K562 (cell line): ENCODE results near the gene FAM98C.

Experiments
- CTCF ChIP-seq, 3 experiments: IDR thresholded peaks in 2 of 3; conservative IDR thresholded peaks in 1 of 3; 2 replicates each; pipeline ENCODE4 v1.5.1; 2011 to 2012; ENCODE audit warnings: low read length in 3 of 3, mild to moderate bottlenecking in 3 of 3, control low read depth in 2 of 3, improper control_type of control experiment in 1 of 3, inconsistent platforms in 1 of 3, low read depth in 1 of 3, mixed read lengths in 1 of 3, moderate library complexity in 1 of 3; ENCODE audit not compliant: insufficient read depth in 2 of 3
- E2F4 ChIP-seq: sonication (generic); formaldehyde crosslinking; IDR thresholded peaks from 2 replicates; pipeline ENCODE4 v1.8.0; 2022; ENCODE audit warnings: mild to moderate bottlenecking, low read depth, missing genetic modification reagents
- EP300 ChIP-seq: IDR thresholded peaks from 2 replicates; pipeline ENCODE4 v1.6.1; 2012; ENCODE audit warnings: low read length, improper control_type of control experiment
- HOMEZ ChIP-seq: fragments of 250-450 bp; sonication (Bioruptor Pico); IDR thresholded peaks from 2 replicates; pipeline ENCODE4 v1.4.0; 2020; ENCODE audit warnings: mild to moderate bottlenecking, moderate library complexity
- POLR2H ChIP-seq: IDR thresholded peaks from 2 replicates; pipeline ENCODE4 v1.6.1; 2016; ENCODE audit warnings: missing genetic modification characterization, low read depth, mild to moderate bottlenecking, control low read depth, missing compliant biosample characterization, moderate library complexity
- PTBP1 ChIP-seq: fragments of 200-400 bp; formaldehyde crosslinking; IDR thresholded peaks from 2 replicates; pipeline ENCODE4 v1.6.1; 2017; ENCODE audit warnings: low read depth, low read length
- SP1 ChIP-seq: sonication (generic); formaldehyde crosslinking; IDR thresholded peaks from 2 replicates; pipeline ENCODE4 v1.8.1; 2022; ENCODE audit warnings: mild to moderate bottlenecking, missing genetic modification reagents
- TRIM28 ChIP-seq: fragments of 450-650 bp; IDR thresholded peaks from 2 replicates; pipeline ENCODE4 v1.6.1; 2017
- ZNF12 ChIP-seq: sonication (generic); formaldehyde crosslinking; IDR thresholded peaks from 2 replicates; pipeline ENCODE4 v1.4.0; 2020; ENCODE audit warnings: mild to moderate bottlenecking, missing genetic modification reagents

GRCh38 chr19:38367041-38367440 lies 35.9 kb upstream of the FAM98C start:
- no peak for TF ChIP-seq PTBP1
- no peak for TF ChIP-seq ZNF12
- TF ChIP-seq E2F4 = no peak
- TF ChIP-seq HOMEZ = no peak
- no peak for TF ChIP-seq SP1 (CRISPR knock-in tag)
- TF ChIP-seq EP300 = no peak
- TF ChIP-seq TRIM28 = no peak
- no peak for TF ChIP-seq CTCF (IDR thresholded peaks at IDR 0.05 in 2 of 3, conservative IDR thresholded peaks at IDR 0.05 in 1 of 3; ENCODE audit: insufficient read depth in 2 of 3, low read depth in 1 of 3, low read length in 3 of 3)
- TF ChIP-seq POLR2H (tag) = no peak
